HG03095 (cell line): Measurements from ENCODE around the gene CCND1.

ENCODE experiments used
- ATAC-seq: cut with Tn5 transposase; IDR thresholded peaks from one replicate; pipeline ENCODE4 v1.9.1; 2021; ENCODE audit warnings: moderate library complexity; ENCODE audit not compliant: unreplicated experiment

Gene CCND1

DNA sequence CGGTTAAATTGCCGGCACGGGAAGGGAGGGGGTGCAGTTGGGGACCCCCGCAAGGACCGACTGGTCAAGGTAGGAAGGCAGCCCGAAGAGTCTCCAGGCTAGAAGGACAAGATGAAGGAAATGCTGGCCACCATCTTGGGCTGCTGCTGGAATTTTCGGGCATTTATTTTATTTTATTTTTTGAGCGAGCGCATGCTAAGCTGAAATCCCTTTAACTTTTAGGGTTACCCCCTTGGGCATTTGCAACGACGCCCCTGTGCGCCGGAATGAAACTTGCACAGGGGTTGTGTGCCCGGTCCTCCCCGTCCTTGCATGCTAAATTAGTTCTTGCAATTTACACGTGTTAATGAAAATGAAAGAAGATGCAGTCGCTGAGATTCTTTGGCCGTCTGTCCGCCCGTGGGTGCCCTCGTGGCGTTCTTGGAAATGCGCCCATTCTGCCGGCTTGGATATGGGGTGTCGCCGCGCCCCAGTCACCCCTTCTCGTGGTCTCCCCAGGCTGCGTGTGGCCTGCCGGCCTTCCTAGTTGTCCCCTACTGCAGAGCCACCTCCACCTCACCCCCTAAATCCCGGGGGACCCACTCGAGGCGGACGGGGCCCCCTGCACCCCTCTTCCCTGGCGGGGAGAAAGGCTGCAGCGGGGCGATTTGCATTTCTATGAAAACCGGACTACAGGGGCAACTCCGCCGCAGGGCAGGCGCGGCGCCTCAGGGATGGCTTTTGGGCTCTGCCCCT, 529 bp upstream of the CCND1 start:
- no peak for ATAC-seq

DNA sequence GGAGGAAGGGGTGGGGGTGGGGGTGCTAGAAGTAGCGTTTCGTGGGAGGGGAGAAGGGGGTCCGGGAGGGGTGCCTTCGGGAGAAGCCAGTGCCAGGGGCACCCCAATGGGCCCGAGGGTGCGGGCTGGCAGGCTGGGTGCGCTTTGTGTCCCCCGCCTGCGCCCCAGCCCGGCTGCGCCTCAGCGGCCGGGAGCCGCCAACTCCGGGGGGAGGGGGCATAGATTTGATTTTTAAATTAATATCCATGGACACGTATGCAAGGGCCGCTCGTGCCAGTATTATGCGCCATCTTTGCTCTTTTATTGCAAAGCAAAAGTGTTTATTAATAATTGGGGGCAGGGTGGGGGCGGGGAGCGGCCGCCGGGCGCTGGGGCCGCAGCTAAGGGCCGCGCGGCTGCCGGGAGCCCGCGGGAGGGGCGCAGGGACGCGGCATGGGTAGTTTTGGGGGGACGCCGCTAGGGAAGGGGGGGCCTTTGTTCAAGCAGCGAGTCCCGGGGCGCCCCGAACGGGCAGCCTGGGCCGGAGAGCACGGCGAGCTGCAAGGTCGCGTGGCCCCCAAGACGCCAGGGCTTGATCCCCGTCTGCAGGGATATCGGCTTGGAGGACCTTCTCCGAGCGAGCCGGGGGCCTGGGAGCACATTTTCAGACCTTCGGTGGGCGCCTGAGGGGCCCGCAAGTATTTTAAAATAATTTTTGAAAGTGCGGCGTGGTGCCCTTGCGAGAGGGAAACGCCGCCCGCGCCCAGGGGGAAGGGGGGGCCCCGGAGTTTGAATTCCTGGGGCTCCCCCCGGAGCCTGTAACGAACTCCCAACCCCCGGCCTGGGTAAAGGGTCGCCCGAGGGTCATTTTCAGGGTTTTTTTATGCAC, 959 bp downstream of the CCND1 start:
- ATAC-seq = no peak

DNA sequence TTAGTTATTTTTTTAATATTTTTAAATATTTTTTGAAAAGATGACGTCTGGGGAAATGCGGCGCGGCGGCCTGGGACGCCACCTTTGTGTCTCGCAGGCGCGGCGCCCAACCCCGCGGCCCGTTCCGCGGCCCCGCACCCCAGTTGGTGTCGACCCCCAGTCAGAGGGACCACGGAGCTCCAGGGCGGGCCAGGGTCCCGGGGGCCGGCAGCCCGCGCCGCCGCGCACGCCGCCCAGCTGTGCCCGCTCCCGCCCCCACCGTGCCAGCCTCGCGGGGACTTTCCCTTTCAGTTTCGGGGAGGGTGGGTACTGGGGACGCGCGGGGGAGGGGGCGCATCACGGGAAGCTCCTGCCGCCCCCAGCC, 1.6 kb downstream of the CCND1 start:
- no peak for ATAC-seq

DNA sequence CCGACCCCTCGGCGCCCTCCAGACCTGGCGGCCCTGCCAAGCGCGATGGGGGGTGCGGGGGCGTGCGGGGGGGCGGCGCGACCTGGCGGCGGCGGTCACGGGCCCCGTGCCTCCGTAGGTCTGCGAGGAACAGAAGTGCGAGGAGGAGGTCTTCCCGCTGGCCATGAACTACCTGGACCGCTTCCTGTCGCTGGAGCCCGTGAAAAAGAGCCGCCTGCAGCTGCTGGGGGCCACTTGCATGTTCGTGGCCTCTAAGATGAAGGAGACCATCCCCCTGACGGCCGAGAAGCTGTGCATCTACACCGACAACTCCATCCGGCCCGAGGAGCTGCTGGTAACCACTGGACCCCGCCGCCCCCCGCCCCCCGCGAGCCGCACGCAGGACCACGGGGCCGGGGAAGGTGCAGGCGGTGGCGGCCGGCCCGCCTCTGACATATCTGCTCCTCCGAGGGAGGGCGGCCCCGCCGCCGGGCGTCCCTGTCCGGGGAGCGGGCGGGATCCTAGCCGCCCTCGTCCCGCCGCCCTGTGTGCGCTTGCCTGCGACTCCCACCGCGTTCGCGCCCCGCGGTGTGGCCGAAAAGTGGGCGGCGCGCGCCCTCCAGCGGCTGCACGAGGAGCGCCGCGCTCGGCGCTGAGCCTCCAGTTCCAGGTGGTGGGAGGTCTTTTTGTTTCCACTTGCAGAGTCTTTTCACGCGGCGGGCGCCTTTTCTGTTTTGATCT, 2.1 kb downstream of the CCND1 start:
- ATAC-seq = peak; percentile 57

DNA sequence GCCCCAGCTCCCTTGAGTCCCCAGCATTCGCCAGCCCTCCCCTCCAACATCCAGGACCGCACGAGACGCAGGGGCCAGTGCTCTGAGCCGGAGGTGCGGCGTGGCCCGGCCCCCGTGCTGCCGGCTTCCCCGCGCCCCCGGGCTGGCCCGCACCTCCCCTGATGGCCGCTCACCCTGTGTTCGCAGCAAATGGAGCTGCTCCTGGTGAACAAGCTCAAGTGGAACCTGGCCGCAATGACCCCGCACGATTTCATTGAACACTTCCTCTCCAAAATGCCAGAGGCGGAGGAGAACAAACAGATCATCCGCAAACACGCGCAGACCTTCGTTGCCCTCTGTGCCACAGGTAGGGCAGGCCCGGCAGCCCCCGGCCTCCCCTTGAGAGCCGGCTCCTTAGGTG, 2.7 kb downstream of the CCND1 start:
- ATAC-seq = no peak

DNA sequence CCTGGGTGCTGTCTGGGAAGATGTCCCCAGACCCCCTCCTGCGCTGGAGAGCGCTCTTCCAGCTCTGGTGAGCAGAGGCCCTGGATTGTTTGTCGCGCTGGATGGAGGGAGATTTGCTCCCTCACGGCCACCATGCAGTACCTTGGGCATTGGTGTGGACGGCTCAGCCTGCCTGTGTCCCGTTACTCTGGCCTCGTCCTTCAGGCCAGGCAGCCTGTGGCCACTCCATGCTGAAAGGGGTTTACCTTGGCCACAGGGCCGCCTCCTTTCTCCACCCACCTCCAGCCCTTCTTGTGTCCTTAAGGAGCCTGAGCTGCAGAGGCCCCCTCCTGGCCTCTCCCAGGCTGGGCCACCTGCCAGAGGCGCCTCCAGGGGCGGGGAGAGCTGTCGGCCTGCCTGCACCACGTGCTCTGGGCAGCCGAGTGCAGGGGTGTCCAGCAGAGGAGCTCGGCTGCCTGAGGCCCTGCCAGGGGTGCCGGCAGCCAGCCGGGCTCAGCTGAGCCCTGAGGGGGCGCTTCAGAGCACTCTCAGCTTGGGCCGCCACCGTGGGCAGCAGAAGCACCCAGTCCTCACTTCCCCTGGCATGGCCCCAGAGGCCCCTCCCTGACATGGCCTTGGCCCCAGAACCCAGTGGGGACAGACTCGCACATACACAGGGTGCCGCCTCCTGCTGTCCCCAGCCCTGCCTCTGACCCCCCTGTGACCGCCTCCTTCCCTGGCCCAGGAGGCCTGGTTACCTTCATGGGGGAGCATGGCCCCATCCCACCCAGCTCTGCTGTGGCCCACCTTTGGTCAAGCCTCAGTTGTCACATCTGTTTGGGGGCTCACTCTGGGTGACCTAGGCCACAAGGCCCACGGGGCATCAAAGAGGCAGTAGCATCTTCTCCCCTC, 3.4 kb downstream of the CCND1 start:
- no peak for ATAC-seq

DNA sequence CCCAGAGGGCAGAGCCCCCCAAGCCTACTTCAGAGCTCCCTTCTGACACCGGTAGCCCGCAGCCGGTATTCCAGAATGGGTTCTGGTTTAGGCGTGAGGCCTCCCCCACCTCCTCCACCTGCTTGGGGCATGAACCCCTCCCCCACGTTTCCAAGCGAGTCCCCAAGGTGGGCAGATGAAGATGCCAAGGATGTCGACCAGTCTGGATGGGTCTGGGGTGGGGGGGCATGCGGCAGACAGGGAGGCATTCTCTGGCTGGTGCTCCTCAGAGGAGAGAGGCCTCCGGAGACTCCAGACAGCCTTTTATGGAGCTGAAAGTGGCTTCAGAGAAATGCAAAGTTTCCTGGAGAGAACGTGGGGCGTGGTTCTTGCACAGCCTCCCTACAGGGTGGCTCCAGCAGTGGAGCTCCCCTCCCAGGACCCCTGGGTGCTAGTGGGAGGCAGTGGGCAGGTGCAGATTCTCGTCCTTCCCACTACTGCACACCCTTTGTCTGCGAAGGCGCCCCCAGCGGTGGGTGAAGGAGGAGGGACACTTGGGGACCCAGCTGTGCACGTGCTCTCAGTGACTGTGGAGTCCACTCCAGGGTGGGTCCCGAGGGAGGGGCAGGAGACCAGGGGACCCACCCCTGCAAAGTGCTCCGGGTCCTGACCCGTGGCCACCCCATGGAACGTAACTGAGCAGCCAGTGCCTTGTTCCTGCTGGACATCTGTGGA, 4.2 kb downstream of the CCND1 start:
- no peak for ATAC-seq

DNA sequence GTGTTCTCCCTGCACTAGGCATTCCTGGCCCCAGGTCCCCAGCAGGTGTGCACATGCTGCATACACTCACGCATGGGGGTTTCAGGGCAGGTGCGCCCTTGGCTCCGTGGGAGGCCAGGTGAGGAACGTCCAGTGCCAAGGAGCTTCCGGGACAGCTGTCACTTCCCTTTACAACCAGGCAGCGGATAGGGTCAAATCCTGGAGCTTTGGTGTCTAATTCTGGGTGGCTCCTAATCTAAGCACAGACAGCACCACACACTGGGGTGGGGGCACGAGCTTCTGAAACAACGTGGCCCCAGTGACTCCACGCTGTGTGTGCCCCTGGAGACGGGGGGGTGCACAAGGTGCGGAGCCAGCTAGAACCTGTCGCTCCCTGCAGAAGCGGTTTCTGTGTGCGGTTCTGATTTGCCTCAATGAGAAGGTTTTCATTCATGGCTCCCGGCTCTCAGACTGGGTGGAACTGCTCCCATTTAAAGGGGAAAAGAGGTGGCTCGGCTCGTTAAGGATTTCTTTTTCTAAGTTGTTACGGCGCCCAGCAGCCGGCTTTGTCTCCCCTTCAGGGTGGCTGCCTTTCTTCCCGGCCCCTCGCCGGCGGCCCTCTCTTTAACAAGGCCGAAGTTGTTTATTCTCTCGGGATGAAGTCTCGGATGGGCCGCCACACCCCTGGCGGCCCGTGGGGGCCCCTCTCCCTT, 5.0 kb downstream of the CCND1 start:
- ATAC-seq = no peak

DNA sequence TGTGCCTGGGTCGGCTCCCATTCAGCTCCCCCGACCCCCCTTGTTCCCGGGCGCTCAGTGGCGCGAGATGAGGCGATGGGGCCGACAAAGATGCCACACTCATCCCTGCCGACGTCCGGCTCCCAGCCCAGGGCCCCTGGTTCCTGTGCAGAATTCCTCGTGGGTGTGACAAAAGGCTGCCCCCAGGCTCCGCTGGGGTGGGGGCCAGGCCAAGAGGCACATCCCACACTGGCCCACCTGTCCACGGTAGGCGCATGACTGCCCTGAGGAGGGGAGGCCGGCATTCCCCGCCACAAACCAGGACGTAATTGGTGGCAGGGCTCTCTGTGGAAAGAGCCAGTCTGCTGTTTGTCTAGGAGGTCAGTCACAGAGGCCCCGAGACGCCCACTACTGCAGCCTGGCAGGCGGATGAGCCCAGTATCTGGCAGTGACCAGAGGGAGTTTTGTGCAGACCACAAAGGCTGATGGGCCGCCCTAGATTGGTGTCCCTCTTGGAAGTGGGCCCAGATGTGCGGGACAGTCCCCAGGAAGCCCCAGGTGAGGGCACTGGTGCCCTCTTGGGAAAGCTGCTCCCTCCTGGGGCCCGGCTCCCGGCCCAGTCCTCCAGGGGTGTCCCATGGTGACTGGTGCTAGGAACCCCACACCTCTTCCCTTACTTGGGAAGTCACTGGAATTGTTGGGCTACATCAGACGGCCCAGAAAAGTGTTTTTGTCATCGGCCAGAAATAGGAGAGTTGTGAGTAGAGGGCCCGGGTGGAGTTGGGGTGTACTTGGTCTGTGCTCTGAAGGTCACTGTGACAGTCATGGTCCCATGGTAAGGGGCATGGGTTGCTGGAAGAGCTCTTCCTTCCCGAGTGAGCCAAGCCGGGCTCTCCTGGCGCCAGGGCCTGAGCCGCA, 5.8 kb downstream of the CCND1 start:
- ATAC-seq = no peak

DNA sequence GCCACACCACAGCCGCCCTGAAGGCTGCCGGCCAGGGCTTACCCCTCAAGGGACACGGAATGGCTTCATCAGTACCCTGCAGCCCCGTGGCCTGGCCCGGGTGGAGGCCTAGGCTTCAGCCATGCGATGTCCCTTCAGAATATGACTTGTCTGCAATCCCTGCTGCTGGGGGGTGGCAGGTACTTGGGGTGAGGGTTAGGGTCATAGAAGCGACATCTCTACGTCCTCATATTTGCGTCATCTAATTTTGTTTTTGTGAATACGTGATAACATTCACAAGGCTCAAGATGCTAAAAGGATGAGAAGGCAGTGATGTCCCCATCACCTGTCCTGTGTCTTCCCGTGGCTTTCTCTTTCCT, 6.4 kb downstream of the CCND1 start:
- no peak for ATAC-seq

DNA sequence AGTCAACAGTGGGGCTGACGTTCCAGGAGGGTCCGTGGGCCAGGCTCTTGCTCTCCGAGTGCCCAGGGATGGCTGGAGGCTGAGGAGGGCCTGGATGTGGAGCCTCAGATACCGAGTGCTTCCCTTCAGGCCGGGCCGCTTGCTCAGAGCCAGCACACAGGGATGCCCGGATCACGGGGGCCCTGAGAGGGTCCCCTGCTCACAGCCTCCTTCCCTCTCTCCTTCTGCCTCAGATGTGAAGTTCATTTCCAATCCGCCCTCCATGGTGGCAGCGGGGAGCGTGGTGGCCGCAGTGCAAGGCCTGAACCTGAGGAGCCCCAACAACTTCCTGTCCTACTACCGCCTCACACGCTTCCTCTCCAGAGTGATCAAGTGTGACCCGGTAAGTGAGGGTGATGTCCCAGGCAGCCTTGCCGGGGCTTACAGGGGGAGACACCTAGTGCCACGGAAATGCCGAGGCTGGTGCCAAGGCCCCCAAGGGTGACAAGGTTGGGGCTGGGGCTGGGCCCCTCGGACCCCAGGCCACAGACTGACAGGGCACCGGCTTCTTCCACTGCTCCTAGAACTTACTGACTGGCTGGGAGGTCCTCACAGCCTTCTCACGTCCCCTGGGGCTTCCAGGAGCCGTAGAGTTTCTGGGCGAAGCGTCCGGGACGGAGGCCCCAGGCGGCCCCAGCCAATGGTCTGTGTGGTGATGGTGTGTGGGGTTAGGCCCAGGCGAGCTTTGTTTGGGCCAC, 7.0 kb downstream of the CCND1 start:
- no peak for ATAC-seq

DNA sequence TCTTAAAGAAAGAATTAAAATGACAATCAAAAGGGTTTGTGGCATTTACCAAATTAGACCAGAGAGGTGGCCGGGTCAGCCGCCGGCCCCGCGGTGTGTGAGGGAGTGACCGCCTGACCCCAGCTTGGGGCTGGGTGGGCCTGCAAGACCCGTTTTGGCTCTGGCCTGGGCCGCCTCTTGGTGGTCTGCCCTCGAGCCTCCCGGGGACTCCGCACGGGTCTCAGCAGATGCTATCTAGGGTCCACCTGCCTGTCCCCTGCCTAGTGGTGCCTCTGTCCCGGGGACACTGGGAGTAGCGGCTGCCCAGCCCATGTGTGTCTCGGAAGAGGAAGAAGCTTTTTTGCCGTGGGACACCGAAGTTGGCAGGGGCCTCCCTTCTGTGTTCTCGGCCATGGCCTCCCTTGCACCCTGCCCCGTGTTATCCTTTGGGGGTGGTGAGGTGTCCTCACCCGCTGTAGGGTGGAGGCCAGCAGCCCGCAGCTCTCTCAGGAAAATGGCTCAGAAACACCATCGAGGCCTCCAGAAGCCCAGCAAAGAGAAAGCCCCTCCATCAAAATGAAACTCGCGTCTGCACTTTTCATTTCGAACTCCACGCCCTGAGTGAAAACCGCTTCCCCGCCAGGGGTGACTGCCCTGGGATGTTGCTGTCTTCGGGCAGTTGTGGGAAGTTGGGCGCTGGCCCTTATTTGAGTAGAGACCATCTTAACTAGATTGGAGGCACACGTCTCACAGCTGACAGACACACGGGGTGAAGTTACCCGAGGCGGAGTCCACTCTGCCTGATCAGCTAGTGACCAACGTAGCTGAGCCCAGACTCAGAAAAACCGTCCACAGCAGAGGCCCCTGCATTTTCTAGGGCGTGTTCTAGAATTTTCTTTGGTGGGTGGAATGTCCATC, 8.0 kb downstream of the CCND1 start:
- ATAC-seq = no peak

DNA sequence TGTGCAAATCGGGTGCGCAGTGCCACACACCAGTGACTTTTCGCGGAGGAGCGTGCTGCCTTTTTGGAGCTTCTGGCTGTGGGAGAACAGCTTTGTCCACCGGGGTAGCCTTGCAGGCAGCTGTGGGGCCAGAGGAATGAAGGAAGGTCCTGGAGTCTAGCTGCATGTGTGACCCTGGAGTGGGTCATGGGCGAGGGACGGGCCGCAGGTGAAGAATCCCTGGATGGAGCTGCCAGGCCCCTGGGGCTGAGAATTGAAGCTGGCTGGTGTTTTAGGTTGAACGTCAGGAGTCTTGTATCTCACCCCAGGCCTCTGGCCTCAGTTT, 8.6 kb downstream of the CCND1 start:
- no peak for ATAC-seq

DNA sequence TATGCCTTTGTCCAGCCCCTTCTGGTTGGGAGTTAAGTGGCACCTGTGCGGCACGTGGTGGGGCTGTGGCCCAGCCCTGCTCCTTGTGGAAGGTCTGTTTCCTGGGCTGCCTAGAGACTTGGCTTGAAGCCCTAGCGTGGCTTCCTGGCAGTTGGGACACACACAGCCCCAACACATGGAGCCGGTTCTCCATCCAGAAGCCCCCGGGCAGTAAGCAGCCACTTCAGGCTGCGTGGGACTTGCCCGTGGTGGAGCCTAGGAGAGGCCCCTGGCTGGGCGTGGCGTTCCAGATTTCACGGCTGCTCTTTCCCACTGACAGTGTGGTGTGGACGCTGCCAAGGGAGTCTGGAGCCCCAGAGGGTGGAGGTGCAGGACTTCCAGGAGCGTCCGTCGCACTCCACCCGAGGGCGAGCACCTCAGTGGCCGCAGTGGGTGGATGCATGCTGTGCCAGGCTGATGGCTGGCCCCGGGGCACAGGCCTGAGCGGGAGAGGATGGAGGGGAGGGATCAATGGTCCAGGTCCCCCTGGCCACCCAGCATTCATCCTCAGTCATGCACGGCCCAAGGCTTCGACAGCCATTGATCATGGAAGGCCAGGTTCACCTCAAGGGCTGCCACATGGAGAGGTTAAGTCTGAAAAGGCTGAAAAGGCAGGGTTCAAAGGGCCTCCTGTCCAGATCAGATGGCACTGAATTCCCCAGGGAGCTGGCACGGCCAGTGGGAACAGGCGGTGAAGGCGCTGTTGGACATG, 9.3 kb downstream of the CCND1 start:
- no peak for ATAC-seq

DNA sequence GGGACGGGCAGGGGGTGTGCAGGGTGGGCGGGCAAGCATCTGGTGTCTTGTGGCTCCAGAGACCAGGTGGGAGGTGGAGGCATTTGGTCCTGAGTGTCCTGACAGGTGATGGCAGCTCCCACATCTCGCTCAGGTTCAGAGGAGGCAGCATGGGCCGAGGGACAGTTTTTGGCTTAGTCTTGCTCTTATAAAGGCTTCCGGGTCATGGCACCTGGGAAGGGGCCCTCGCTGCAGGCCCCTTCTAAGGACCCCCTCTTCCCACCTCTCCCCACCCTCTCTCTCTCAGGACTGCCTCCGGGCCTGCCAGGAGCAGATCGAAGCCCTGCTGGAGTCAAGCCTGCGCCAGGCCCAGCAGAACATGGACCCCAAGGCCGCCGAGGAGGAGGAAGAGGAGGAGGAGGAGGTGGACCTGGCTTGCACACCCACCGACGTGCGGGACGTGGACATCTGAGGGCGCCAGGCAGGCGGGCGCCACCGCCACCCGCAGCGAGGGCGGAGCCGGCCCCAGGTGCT, 9.9 kb downstream of the CCND1 start:
- no peak for ATAC-seq
